Stimulated activated memory B cell treated with anti-CD40 and anti-IgM and Interleukin-4, amounts not matched to agents 10 μg/mL and 1 μg/mL and 100 μg/mL, for 72 hours (primary cell): Measurements from ENCODE around the gene ACMSD.

Experiments used
- ATAC-seq: fragments of 150-1000 bp; cut with Tn5 transposase; 2 replicates; pipeline ENCODE4 v1.10.0; 2021
- H3K27ac Mint-ChIP-seq: one replicate; pipeline ENCODE4 v1.8.0; 2022; ENCODE audit warnings: mild to moderate bottlenecking, mixed read lengths
- H3K27me3 Mint-ChIP-seq: one replicate; pipeline ENCODE4 v1.8.0; 2022; ENCODE audit warnings: mixed read lengths
- H3K36me3 Mint-ChIP-seq: one replicate; pipeline ENCODE4 v1.8.0; 2022; ENCODE audit warnings: mixed read lengths
- H3K4me1 Mint-ChIP-seq: one replicate; pipeline ENCODE4 v1.8.0; 2022; ENCODE audit warnings: mixed read lengths
- H3K4me3 Mint-ChIP-seq: one replicate; pipeline ENCODE4 v1.8.0; 2022; ENCODE audit warnings: mild to moderate bottlenecking, moderate library complexity, mixed read lengths
- H3K9me3 Mint-ChIP-seq: one replicate; pipeline ENCODE4 v1.8.0; 2022; ENCODE audit warnings: mixed read lengths

ACMSD gene

GRCh38 chr2:134936691-134937090, 98.3 kb downstream of the ACMSD start:
- peaks cover 37% of the 10 kb centered on the region for H3K36me3 Mint-ChIP-seq
- H3K4me3 Mint-ChIP-seq, result no peak overlapping the region
- H3K4me1 Mint-ChIP-seq, result peaks cover 27% of the 10 kb centered on the region
- no peak for ATAC-seq
- H3K27ac Mint-ChIP-seq, result no peak overlapping the region
- no peaks in the 10 kb centered on the region for H3K27me3 Mint-ChIP-seq
- H3K9me3 Mint-ChIP-seq, result no peaks in the 10 kb centered on the region

GRCh38 chr2:134943540-134943939, 105.1 kb downstream of the ACMSD start:
- ATAC-seq, result no peak
- Mint-ChIP-seq H3K27ac (peak overlapping the region; percentile 64), H3K4me3 (peak overlapping the region; percentile 13), H3K36me3 (peaks cover 48% of the 10 kb centered on the region), H3K9me3 (no peaks in the 10 kb centered on the region), H3K4me1 (peaks cover 26% of the 10 kb centered on the region), H3K27me3 (no peaks in the 10 kb centered on the region)

GRCh38 chr2:134944975-134945374, 106.6 kb downstream of the ACMSD start:
- no peak overlapping the region for H3K4me3 Mint-ChIP-seq
- peaks cover 29% of the 10 kb centered on the region for H3K4me1 Mint-ChIP-seq
- H3K27me3 Mint-ChIP-seq, result no peaks in the 10 kb centered on the region
- peak overlapping the region; percentile 44 for H3K27ac Mint-ChIP-seq
- no peak for ATAC-seq
- peaks cover 44% of the 10 kb centered on the region for H3K36me3 Mint-ChIP-seq
- no peaks in the 10 kb centered on the region for H3K9me3 Mint-ChIP-seq

- Mint-ChIP-seq H3K27ac (no peak overlapping the region), H3K4me3 (no peak overlapping the region), H3K36me3 (peaks cover 42% of the 10 kb centered on the region), H3K4me1 (peaks cover 33% of the 10 kb centered on the region), H3K27me3 (no peaks in the 10 kb centered on the region), H3K9me3 (no peaks in the 10 kb centered on the region)
- no peak for ATAC-seq
Observed at GRCh38 chr2:134946073-134946472, 107.7 kb downstream of the ACMSD start.

GRCh38 chr2:134949981-134950708, 111.7 kb downstream of the ACMSD start:
- peaks cover 53% of the 10 kb centered on the region for H3K36me3 Mint-ChIP-seq
- peak overlapping the region; percentile 42 for H3K27ac Mint-ChIP-seq
- peaks cover 15% of the 10 kb centered on the region for H3K4me1 Mint-ChIP-seq
- no peak for ATAC-seq
- H3K27me3 Mint-ChIP-seq, result no peaks in the 10 kb centered on the region
- no peak overlapping the region for H3K4me3 Mint-ChIP-seq
- no peaks in the 10 kb centered on the region for H3K9me3 Mint-ChIP-seq

GRCh38 chr2:134950886-134951285, 112.5 kb downstream of the ACMSD start:
- Mint-ChIP-seq H3K36me3 (peaks cover 45% of the 10 kb centered on the region), H3K9me3 (no peaks in the 10 kb centered on the region), H3K4me3 (no peak overlapping the region), H3K4me1 (peaks cover 8% of the 10 kb centered on the region), H3K27ac (no peak overlapping the region), H3K27me3 (no peaks in the 10 kb centered on the region)
- no peak for ATAC-seq
